ENCODE data around the gene EEIG1. TPM values are rescaled to one million over a fixed set of nuclear protein-coding genes. Genes with fewer than 3 reads are reported as not detected.

The EEIG1 gene
- total and polyA plus RNA-seq, 2 of the 4 experiments (the other 2 are of a cell fraction), result 1.1 to 23.2 TPM

DNA sequence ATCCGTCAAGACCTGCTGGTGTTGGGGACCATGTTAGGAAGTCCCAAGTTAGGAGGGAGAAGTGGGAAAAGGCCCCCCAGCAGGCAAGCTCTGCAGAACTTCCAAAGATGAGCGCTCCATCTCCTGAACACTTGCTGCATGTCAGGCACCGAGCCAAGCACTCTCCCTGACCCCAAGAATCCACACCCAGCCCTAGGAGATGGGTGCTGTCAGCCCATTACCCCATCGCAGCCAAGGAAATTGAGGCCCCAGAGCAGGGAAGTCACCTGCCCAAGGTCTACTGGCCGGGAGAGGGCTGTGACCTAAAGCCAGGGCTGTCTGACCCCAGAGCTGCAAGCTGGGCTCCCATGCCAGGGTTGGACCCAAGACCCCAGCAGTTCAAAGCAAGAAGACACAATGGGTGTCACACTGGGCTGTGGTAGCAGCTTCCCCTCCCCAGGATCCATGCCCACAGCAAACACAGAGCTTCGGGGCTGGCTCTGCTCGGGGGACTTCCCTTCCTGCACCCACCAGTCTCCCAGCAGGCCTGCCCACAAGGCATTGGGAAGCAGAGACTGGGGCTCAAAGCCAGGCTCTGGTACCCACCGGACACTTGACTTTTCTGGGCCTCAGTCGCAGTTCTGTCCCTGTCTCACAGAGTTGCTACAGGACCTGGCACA, 13.5 kb downstream of the EEIG1 start:
- BruUV-seq (replicated peaks), result no TSS peak
- POLR2A ChIA-PET (ENCODE audit: unreplicated experiment), result no interaction called here
- peak overlapping the region; percentile 97 for H2BK120ac ChIP-seq (ENCODE audit: low read depth, low read length)
- H3K18ac ChIP-seq (ENCODE audit: low read depth, low read length), result peak overlapping the region; percentile 18; the same call in 1 of the 2 replicates
- peak overlapping the region; percentile 56 for H2AFZ ChIP-seq (replicated peaks; ENCODE audit: low read length, poor library complexity)
- 90% methylated on average over 5 of the region's 9 CpGs; no CpG with 5 or more reads in 1 of the 2 experiments for WGBS, 2 experiments (ENCODE audit: extremely low coverage in 2 of 2, insufficient read length in 1 of 2)
- peak overlapping the region; percentile 93 for H2BK5ac ChIP-seq (ENCODE audit: low read depth, low read length, poor library complexity, severe bottlenecking)
- H3K23ac ChIP-seq (ENCODE audit: low read depth, low read length), result 0 out of 2 replicates have a peak overlapping the region, but pooled peaks have one; percentile 98
- H3K9me3 ChIP-seq (ENCODE audit: control insufficient read depth, insufficient read depth, low read length), result no peaks in the 10 kb centered on the region
- peaks cover 37% of the 10 kb centered on the region for H3K9me1 ChIP-seq (ENCODE audit: insufficient read depth, low read length)
- in situ Hi-C loops (cut with MboI; ENCODE audit: low sequenced_read_pairs) (no loop called here), intact Hi-C loops (cut with micrococcal nuclease) (loop anchor here (5.0 kb wide), 1 partner anchor 115 kb away; no protein-coding TSS in a partner anchor), dilution Hi-C loops (cut with HindIII; ENCODE audit: low sequenced_read_pairs, unreplicated experiment) (no loop called here)
- H3K36me3 ChIP-seq (ENCODE audit: control insufficient read depth, insufficient read depth, low read length), result no peaks in the 10 kb centered on the region
- H4K20me1 ChIP-seq (ENCODE audit: insufficient read depth, low read length), result peaks cover 21% of the 10 kb centered on the region
- H3K56ac ChIP-seq (ENCODE audit: extremely low read depth, insufficient read depth, low read length), result no peak overlapping the region
- no peak overlapping the region for H3K4me2 ChIP-seq (ENCODE audit: low read depth, low read length)
- peak overlapping the region; percentile 98 for H4K91ac ChIP-seq (ENCODE audit: insufficient read depth, low read depth, low read length)
- no peak for TF ChIP-seq MAFK (IDR thresholded peaks at IDR 0.05; ENCODE audit: low read depth, low read length)
- TF ChIP-seq NFE2L2 (IDR thresholded peaks at IDR 0.05; ENCODE audit: low read depth, low read length), result no peak
- TF ChIP-seq, protein P1, sequence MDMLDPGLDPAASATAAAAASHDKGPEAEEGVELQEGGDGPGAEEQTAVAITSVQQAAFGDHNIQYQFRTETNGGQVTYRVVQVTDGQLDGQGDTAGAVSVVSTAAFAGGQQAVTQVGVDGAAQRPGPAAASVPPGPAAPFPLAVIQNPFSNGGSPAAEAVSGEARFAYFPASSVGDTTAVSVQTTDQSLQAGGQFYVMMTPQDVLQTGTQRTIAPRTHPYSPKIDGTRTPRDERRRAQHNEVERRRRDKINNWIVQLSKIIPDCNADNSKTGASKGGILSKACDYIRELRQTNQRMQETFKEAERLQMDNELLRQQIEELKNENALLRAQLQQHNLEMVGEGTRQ (IDR thresholded peaks at IDR 0.05; ENCODE audit: low read depth, low read length), result no peak
- TF ChIP-seq, protein P2, sequence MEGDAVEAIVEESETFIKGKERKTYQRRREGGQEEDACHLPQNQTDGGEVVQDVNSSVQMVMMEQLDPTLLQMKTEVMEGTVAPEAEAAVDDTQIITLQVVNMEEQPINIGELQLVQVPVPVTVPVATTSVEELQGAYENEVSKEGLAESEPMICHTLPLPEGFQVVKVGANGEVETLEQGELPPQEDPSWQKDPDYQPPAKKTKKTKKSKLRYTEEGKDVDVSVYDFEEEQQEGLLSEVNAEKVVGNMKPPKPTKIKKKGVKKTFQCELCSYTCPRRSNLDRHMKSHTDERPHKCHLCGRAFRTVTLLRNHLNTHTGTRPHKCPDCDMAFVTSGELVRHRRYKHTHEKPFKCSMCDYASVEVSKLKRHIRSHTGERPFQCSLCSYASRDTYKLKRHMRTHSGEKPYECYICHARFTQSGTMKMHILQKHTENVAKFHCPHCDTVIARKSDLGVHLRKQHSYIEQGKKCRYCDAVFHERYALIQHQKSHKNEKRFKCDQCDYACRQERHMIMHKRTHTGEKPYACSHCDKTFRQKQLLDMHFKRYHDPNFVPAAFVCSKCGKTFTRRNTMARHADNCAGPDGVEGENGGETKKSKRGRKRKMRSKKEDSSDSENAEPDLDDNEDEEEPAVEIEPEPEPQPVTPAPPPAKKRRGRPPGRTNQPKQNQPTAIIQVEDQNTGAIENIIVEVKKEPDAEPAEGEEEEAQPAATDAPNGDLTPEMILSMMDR (conservative IDR thresholded peaks at IDR 0.05; ENCODE audit: low read depth, low read length), result no peak
- TF ChIP-seq CHD1 (IDR thresholded peaks at IDR 0.05; ENCODE audit: low read depth, low read length), result no peak
- no peak for TF ChIP-seq RFX5 (IDR thresholded peaks at IDR 0.05; ENCODE audit: low read depth, low read length)
- TF ChIP-seq, protein P3, sequence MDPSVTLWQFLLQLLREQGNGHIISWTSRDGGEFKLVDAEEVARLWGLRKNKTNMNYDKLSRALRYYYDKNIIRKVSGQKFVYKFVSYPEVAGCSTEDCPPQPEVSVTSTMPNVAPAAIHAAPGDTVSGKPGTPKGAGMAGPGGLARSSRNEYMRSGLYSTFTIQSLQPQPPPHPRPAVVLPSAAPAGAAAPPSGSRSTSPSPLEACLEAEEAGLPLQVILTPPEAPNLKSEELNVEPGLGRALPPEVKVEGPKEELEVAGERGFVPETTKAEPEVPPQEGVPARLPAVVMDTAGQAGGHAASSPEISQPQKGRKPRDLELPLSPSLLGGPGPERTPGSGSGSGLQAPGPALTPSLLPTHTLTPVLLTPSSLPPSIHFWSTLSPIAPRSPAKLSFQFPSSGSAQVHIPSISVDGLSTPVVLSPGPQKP (IDR thresholded peaks at IDR 0.05; ENCODE audit: borderline replicate concordance, low read depth, low read length), result no peak
- H3K4me3 ChIP-seq (ENCODE audit: insufficient read depth, low read depth, low read length), result no peak overlapping the region
- peak overlapping the region; percentile 98 for H2AK5ac ChIP-seq (ENCODE audit: low read depth, low read length)
- peaks cover 48 to 91% of the 10 kb centered on the region in 2 experiments for H3K79me1 ChIP-seq (ENCODE audit: low read depth in 1 of 2, low read length in 2 of 2)
- peak overlapping the region; percentile 99 for H3K4ac ChIP-seq (ENCODE audit: low read depth, low read length)
- H3K27ac ChIP-seq (ENCODE audit: insufficient read depth, low read length), result peak overlapping the region; percentile 92; the same call in 1 of the 2 replicates
- no peak overlapping the region for H3K9ac ChIP-seq (ENCODE audit: low read depth, low read length)
- H3K4me1 ChIP-seq (ENCODE audit: control insufficient read depth, insufficient read depth, low read length), result peaks cover 64% of the 10 kb centered on the region
- DNase-seq, result no peak
- H4K8ac ChIP-seq (ENCODE audit: low read depth in 2 of 2, low read length in 2 of 2), result peak overlapping the region; percentile 93 to 99; a peak in 3 of 4 replicates
- no peaks in the 10 kb centered on the region for H3K27me3 ChIP-seq (ENCODE audit: control insufficient read depth, insufficient read depth, low read length)
- ATAC-seq (ENCODE audit: low read depth), result no peak
- peak overlapping the region; percentile 61 for H2BK20ac ChIP-seq (ENCODE audit: low read depth, low read length)
- CTCF ChIA-PET, result no interaction called here
- H4K5ac ChIP-seq (ENCODE audit: low read depth, low read length), result peak overlapping the region; percentile 93
- peak overlapping the region; percentile 97 for H3K14ac ChIP-seq (replicated peaks; ENCODE audit: low read depth, low read length)
- H2AK9ac ChIP-seq (replicated peaks; ENCODE audit: low read depth, low read length, poor library complexity), result peak overlapping the region; percentile 99
- peak overlapping the region; percentile 94; the same call in 2 of the 3 replicates for H2BK15ac ChIP-seq (ENCODE audit: low read depth, low read length)
